ENCODE data around the gene CDCA7L.

DNA sequence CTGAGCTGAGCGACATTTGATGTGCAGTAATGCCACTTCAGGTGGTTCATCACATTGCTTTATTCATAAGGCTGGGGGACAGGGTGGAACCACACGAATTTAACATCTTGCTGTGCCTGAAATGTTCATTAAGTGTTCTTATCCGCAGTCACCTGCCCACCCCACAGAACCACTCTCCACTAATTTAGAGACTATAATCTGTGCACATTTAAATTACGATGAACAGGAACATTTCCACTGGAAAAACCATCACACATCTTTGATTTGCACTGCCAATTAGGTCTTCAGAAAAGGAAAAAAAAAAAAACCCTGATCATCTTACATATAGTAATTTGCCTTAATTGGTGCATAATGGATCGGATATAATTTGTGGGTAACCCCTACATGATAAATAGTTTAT is 2.3 kb downstream of the CDCA7L start:
- TF ChIP-seq POLR2A (IDR thresholded peaks at IDR 0.05; ENCODE audit: insufficient read depth in 1 of 2, low read depth in 2 of 2, low read length in 2 of 2) (no peak), ZNF75D (CRISPR knock-in tag; IDR thresholded peaks at IDR 0.05; ENCODE audit: borderline replicate concordance) (no peak), ZNF639 (CRISPR knock-in tag; conservative IDR thresholded peaks at IDR 0.05) (no peak), GABPA (IDR thresholded peaks at IDR 0.05; ENCODE audit: low read depth, low read length) (no peak), GABPA (CRISPR knock-in tag; IDR thresholded peaks at IDR 0.05; ENCODE audit: low read depth) (no peak), YY1 (IDR thresholded peaks at IDR 0.05; ENCODE audit: insufficient read depth, insufficient replicate concordance, low read depth, low read length) (no peak), NCOA1 (CRISPR knock-in tag; IDR thresholded peaks at IDR 0.05) (no peak), ZFP36 (IDR thresholded peaks at IDR 0.05; ENCODE audit: borderline replicate concordance, low read depth, low read length, partially characterized antibody) (no peak), SRF (IDR thresholded peaks at IDR 0.05; ENCODE audit: low read depth, low read length) (no peak), ZNF354B (CRISPR knock-in tag; IDR thresholded peaks at IDR 0.05) (no peak), FOXO4 (CRISPR knock-in tag; conservative IDR thresholded peaks at IDR 0.05) (no peak), MYC (CRISPR knock-in tag; IDR thresholded peaks at IDR 0.05; ENCODE audit: borderline replicate concordance) (no peak)
- TF ChIP-seq, protein P1, sequence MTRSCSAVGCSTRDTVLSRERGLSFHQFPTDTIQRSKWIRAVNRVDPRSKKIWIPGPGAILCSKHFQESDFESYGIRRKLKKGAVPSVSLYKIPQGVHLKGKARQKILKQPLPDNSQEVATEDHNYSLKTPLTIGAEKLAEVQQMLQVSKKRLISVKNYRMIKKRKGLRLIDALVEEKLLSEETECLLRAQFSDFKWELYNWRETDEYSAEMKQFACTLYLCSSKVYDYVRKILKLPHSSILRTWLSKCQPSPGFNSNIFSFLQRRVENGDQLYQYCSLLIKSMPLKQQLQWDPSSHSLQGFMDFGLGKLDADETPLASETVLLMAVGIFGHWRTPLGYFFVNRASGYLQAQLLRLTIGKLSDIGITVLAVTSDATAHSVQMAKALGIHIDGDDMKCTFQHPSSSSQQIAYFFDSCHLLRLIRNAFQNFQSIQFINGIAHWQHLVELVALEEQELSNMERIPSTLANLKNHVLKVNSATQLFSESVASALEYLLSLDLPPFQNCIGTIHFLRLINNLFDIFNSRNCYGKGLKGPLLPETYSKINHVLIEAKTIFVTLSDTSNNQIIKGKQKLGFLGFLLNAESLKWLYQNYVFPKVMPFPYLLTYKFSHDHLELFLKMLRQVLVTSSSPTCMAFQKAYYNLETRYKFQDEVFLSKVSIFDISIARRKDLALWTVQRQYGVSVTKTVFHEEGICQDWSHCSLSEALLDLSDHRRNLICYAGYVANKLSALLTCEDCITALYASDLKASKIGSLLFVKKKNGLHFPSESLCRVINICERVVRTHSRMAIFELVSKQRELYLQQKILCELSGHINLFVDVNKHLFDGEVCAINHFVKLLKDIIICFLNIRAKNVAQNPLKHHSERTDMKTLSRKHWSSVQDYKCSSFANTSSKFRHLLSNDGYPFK (CRISPR knock-in tag; IDR thresholded peaks at IDR 0.05; ENCODE audit: borderline replicate concordance) = no peak
- TF ChIP-seq, protein P2, sequence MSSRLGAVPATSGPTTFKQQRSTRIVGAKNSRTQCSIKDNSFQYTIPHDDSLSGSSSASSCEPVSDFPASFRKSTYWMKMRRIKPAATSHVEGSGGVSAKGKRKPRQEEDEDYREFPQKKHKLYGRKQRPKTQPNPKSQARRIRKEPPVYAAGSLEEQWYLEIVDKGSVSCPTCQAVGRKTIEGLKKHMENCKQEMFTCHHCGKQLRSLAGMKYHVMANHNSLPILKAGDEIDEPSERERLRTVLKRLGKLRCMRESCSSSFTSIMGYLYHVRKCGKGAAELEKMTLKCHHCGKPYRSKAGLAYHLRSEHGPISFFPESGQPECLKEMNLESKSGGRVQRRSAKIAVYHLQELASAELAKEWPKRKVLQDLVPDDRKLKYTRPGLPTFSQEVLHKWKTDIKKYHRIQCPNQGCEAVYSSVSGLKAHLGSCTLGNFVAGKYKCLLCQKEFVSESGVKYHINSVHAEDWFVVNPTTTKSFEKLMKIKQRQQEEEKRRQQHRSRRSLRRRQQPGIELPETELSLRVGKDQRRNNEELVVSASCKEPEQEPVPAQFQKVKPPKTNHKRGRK (CRISPR knock-in tag; IDR thresholded peaks at IDR 0.05) = no peak
